Smooth muscle cell (in vitro differentiated cells): ENCODE measurements around the gene ROBO3. TPM values are rescaled to one million over a fixed set of nuclear protein-coding genes. Genes with fewer than 3 reads are reported as not detected.

ENCODE experiments used
- DNase-seq: peaks from one replicate; lab custom pipeline; 2025; ENCODE audit not compliant: unreplicated experiment; lab: John Stamatoyannopoulos, UW
- H2AFZ ChIP-seq: fragments of 200-600 bp; sonication (generic); 2 replicates; pipeline ENCODE4 v1.6.0; 2016; ENCODE audit warnings: antibody characterized with exemption, low read depth, mild to moderate bottlenecking
- H3F3A ChIP-seq: fragments of 200-600 bp; sonication (generic); 2 replicates; pipeline ENCODE4 v1.6.0; 2017; ENCODE audit warnings: antibody characterized with exemption, low read depth
- H3K27ac ChIP-seq: fragments of 200-600 bp; sonication (generic); 2 replicates; pipeline ENCODE4 v1.5.1; 2016; ENCODE audit warnings: low read depth, mild to moderate bottlenecking
- H3K27me3 ChIP-seq: fragments of 200-600 bp; sonication (generic); 2 replicates; pipeline ENCODE4 v1.6.1; 2016; ENCODE audit warnings: low read depth, mild to moderate bottlenecking
- H3K36me3 ChIP-seq: fragments of 200-600 bp; sonication (generic); 2 replicates; pipeline ENCODE4 v1.5.1; 2016; ENCODE audit warnings: low read depth
- H3K4me1 ChIP-seq: fragments of 200-600 bp; sonication (generic); 2 replicates; pipeline ENCODE4 v1.5.1; 2016; ENCODE audit warnings: low read depth
- H3K4me2 ChIP-seq: fragments of 200-600 bp; sonication (generic); 2 replicates; pipeline ENCODE4 v1.6.0; 2016; ENCODE audit warnings: mild to moderate bottlenecking
- H3K4me3 ChIP-seq: fragments of 200-600 bp; sonication (generic); 2 replicates; pipeline ENCODE4 v1.5.1; 2016; ENCODE audit warnings: mild to moderate bottlenecking
- H3K79me2 ChIP-seq: fragments of 200-600 bp; sonication (generic); 2 replicates; pipeline ENCODE4 v1.6.0; 2016; ENCODE audit warnings: low read depth, mild to moderate bottlenecking
- H3K9ac ChIP-seq: fragments of 200-600 bp; sonication (generic); 2 replicates; pipeline ENCODE4 v1.6.0; 2016; ENCODE audit warnings: low read depth
- H3K9me3 ChIP-seq: fragments of 200-600 bp; sonication (generic); replicated peaks from 2 replicates; pipeline ENCODE4 v1.5.1; 2016; ENCODE audit warnings: low read depth
- H4K20me1 ChIP-seq: fragments of 200-600 bp; sonication (generic); 2 replicates; pipeline ENCODE4 v1.6.0; 2016; ENCODE audit warnings: low read depth
- CTCF ChIP-seq: fragments of 200-600 bp; sonication (generic); IDR thresholded peaks from 2 replicates; pipeline ENCODE4 v1.5.1; 2017; ENCODE audit warnings: borderline replicate concordance, mild to moderate bottlenecking, antibody characterized with exemption; ENCODE audit not compliant: insufficient read depth, poor library complexity, severe bottlenecking
- WGBS: methylation state at CpG from one replicate; pipeline ENCODE4 v1.1.7; 2016; ENCODE audit warnings: low lambda C conversion rate; 5-methylcytosine and 5-hydroxymethylcytosine counted together
- polyA plus RNA-seq: library from polyadenylated mRNA; unstranded; fragments of >200 nt; fragmentation: Nextera tagmentation; extraction: Ambion mirVana; gene quantifications from 2 replicates; pipeline ENCODE4 v1.2.1, GENCODE V29; 2016
- total RNA-seq: library from RNA; depleted of rRNA; stranded (reverse); fragments of >200 nt; gene quantifications from 2 replicates; pipeline ENCODE4 v1.2.3, GENCODE V29; 2014

The ROBO3 gene
- total and polyA plus RNA-seq, 2 experiments from 2014 or later: 8.9 to 12.8 TPM

- H3F3A ChIP-seq: no peaks in the 10 kb centered on the region
- no peaks in the 10 kb centered on the region for H3K27me3 ChIP-seq
- DNase-seq: no peak
- H3K9ac ChIP-seq: no peak overlapping the region
- H3K4me2 ChIP-seq: no peak overlapping the region
- WGBS: 91% methylated on average over 9 of the region's 9 CpGs
- no peak for TF ChIP-seq CTCF
- H4K20me1 ChIP-seq: no peaks in the 10 kb centered on the region
- no peaks in the 10 kb centered on the region for H3K9me3 ChIP-seq
- no peaks in the 10 kb centered on the region for H3K36me3 ChIP-seq
- no peak overlapping the region for H3K27ac ChIP-seq
- no peaks in the 10 kb centered on the region for H3K4me1 ChIP-seq
- no peaks in the 10 kb centered on the region for H3K79me2 ChIP-seq
- H3K4me3 ChIP-seq: no peak overlapping the region
- H2AFZ ChIP-seq: no peak overlapping the region
Measured at GRCh38 chr11:124892750-124893454, 27.7 kb downstream of the ROBO3 start.

- no peak overlapping the region for H3K4me2 ChIP-seq
- no peak overlapping the region for H3K9ac ChIP-seq
- no peaks in the 10 kb centered on the region for H3K9me3 ChIP-seq
- H3F3A ChIP-seq: no peaks in the 10 kb centered on the region
- no peak for DNase-seq
- WGBS: 93% methylated on average over 13 of the region's 14 CpGs
- no peaks in the 10 kb centered on the region for H3K4me1 ChIP-seq
- TF ChIP-seq CTCF: no peak
- H3K27ac ChIP-seq: no peak overlapping the region
- H2AFZ ChIP-seq: no peak overlapping the region
- H3K4me3 ChIP-seq: no peak overlapping the region
- H3K79me2 ChIP-seq: no peaks in the 10 kb centered on the region
- H3K36me3 ChIP-seq: no peaks in the 10 kb centered on the region
- H3K27me3 ChIP-seq: no peaks in the 10 kb centered on the region
- no peaks in the 10 kb centered on the region for H4K20me1 ChIP-seq
Measured at GRCh38 chr11:124893781-124894401, 28.7 kb downstream of the ROBO3 start.

DNA sequence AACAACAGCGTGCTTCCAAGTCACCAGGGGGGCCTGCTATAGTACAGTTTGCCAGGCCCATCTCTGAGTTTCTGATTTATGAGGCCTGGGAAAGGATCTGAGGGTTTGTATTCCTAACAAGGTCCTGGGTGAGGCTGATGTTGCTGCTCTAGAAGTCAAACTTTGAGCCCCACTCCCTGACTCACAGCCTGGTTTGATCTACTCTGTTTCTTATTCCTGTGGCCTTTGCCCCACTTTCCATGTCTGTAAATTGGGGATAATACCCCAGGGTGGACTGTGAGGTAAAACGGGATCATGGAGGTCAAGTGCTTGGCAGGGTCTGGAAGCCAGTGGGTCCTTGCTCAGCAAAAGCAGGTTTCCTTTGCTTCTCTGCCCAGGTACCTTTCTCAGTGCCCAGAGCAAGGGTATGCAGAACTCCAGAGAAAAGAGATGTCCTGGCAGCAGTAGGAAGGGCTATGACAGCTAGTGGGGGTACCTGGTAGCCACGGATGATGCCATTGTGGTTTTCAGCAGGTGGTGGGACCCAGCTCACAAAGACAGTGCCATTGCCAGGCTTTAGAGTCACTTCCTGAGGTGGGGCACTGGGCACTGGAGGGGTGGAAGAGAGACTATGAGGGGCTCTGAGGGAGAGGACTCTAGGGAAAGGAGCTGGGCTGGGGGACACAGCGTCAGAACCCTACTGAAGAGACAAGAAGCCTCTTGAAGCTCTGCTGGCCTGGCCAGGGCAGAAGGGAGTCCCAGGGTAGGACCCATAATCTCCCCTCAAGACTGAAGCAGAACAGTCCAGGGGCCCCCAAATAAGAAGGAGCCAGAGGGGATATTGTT, 29.6 kb downstream of the ROBO3 start:
- Histone ChIP-seq H3K9ac (no peak overlapping the region), H2AFZ (no peak overlapping the region), H3K4me1 (no peaks in the 10 kb centered on the region), H3K27me3 (no peaks in the 10 kb centered on the region), H3K9me3 (no peaks in the 10 kb centered on the region), H3K27ac (no peak overlapping the region), H3K36me3 (no peaks in the 10 kb centered on the region), H3K79me2 (no peaks in the 10 kb centered on the region), H3F3A (no peaks in the 10 kb centered on the region), H3K4me3 (no peak overlapping the region), H3K4me2 (no peak overlapping the region), H4K20me1 (no peaks in the 10 kb centered on the region)
- no peak for TF ChIP-seq CTCF
- DNase-seq: no peak
- 83% methylated on average over 4 of the region's 4 CpGs for WGBS
